Activated T-cell treated with anti-CD3 and anti-CD28 coated beads for 48 hours (primary cell): Measurements from ENCODE around the gene PPP1R3G.

Source experiments
- DNase-seq: peaks from one replicate; pipeline ENCODE4 v3.0.0-alpha.2; 2020; ENCODE audit warnings: low read depth

The PPP1R3G gene

DNA sequence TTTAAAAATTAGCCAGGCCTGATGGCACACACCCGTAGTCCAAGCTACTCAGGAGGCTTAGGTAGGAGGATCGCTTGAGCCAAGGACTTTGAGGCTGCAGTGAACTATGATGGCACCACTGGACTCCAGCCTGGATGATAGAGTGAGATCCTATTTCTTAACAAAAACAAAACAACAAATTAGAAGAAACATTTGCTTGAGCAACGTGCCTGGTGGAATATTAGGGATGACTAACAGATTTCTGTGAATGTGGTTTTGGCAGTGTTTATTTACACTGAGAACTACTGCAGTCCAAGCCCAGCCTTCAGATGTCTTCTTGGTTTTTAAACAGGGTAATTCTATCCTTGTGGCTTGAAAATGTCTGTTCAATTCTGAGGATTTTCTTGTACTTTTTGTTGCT is 9.2 kb downstream of the PPP1R3G start:
- DNase-seq: no peak

DNA sequence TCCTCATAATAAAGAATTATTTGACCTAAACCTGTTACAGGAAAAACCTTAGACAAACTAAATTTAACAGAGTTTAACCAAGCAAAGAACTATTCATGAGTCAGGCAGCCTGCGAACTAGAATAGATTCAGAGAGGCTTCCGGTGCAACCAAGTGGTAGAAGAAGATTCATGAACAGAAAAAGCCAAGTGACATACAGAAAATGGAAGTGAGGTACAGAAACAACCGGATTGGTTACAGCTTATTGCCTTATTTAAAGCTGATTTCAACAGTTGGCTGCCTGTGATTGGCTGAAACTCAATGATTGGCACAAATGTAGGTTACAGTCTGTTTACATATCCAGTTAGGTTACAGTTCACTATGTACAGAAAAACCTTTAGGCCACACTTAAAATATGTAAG is 10.1 kb downstream of the PPP1R3G start:
- DNase-seq: no peak

DNA sequence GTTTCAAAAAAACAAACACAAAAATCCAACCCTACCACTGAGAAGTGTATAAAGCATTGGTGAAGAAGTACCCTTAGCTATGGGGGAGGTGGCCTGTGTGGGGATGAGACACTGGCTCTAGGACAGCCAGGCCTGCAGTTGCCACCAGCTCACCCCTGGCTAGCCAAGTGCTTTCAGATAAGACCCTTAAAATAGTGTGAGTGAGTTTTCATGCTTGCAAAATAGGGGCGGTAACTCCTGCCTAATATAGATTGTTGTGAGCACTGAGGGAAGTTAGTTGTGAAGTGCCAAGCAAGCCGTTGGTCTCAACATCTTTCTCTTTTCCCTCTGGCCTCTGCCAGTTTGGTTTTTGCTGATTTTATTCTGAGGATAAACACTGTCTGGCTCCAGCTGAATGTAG is 11.3 kb downstream of the PPP1R3G start:
- DNase-seq: no peak

DNA sequence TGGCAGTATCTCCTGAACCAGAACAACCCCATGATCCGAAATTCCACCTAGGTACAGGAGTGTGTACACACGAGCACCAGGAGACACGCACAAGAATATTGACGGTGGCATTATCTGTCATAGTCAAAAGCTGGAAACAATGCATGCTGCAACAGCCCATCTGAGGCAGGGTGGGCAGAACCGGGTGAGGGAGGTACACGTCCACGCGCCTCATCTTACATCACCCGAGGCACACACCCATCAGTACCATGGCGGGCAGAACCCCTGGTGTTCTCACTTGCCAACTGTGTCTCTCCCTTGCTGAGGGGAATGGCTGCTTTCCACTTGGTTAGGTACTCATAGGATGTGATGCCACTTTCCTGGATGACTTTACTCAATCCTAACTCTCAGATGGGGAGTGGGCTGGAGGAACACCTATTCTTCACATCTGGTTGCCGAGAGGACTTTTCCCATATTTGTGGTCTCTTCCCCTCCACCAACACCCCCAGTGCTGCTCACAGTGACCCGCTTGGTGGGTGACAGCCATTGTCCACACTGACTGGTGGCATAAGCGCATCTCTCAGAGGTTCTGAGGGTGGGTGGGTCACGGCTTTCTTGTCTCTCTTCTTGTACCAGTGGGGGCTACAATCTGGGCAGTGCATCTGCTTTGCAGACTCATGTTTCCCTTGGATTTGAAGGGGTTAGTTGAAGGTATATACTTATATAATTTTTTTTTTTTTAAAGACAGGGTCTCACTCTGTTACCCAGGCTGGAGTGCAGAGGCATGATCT is 13.5 kb downstream of the PPP1R3G start:
- DNase-seq: no peak

DNA sequence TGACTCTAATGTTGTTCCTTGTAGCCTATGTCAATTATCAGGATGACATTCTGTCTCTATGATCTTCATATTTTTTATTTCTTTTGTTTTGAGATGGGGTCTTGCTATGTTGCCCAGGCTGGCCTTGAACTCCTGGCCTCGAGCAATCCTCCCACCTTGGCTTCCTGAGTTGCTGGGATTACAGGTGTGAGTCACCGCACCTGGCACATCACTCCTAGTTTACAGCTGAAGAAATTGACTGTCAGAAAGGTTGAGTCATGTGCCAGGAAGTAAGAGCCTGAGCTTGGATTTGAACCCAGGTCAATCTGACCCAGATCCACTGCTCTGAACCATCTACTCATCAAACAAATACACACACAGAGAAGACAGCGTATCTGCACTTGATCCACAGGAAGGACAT is 14.4 kb downstream of the PPP1R3G start:
- DNase-seq: no peak

DNA sequence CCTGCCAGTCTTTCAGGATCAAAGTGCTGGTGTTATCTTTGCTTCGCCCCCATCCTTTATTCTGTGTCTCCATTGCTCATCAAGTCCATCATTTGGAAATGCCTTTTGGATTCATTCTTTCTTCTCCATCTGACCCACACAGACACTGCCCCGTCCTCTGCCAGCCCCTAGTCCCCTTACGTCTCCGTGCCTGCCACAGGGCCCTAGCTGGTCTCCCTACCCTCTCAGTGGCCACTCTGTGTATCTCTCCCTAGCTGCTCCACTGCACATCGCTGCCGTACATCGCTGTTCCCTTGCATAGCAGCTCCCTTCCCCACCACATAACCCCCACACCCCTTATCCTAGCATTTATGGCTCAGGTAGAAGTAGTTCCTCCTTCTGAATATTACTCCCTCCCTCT is 15.7 kb downstream of the PPP1R3G start:
- no peak for DNase-seq

DNA sequence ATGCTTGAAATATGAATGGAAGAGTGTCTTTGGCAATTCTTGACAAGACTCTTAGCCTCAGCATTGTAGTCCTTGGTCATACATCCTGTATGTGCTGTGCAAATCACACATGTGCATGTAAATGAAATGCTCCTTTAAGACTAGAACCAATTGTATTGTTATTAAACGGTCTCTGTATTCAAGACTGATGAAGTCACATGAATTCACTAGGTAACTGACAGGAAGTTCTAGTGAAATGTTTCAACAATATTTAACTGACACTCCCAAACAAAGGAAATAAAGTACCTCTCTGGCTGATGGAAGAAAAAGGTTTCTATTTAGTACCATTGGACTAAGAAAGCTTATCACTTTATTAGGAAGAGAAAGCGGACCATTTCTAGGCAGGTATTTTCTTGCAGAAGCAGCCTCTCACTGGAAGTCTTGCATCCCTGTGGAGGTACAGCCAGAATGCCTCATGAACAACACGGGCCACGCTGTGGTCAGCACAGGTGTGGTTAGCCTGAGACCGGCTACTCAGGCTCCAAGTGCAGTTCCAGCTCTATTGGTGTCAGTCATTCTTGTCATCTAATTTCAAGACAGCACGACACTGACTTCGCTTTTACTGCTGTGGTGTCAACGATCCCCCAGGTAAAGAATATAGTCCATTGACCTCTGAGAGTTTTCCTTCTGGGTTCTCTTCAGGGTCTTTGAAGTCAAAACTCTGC is 17.3 kb downstream of the PPP1R3G start:
- DNase-seq: no peak

DNA sequence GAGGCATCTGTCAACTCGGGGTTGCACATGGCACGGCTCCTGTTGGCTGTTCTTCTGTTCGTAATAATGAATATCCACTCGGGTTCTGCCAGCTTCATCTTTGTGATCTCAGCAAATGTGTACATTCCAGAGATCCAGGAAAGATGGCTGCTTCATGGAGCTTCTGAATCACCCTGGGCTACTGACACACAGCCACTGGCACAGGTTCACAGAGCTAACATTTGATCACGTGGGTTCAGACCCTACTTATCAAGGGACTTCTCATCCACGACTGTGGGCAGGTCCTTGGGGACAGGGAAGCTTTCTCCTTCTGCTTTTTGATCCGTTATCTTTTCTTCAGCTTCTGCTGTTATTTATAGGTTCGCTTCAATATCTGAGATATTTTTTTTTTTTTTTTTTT is 18.1 kb downstream of the PPP1R3G start:
- no peak for DNase-seq

DNA sequence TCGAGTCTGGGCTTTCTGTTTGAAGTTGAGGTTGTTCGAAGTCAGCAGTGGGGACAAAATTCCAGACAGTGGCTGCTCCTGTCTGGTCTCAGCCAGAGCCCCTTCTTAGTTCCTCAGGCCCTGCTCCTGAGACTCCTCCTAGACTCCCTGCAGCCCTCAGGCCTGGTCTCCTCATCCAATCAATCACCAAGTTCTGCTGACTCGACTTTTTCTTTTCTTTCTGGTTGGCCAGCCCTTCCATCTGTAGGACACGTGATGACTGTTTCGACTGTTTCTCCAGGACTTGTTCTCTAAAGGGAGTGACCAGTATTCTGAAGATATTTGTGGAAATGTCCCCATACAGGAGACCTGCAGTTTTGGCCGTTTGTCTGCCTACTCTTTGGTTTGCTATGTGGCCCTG is 19.5 kb downstream of the PPP1R3G start:
- no peak for DNase-seq

DNA sequence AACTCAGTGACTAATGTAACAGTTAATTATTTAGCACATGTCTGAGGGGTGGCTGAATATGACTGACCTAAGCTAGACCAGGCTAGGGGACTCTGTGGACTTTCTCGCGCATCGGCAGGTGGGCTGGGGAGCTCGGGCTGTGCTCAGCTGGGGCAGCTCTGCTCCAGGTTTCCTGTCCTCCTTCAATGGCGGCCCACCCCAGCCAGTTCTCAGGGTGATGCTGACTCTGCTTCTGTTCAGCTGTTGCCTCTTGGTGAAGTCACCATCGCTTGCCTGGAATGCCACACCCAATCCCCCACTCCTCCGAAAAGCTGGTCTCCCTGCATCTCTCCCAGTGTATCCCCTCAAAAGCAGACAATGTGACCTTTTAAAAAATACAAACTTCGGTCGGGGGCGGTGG is 20.0 kb downstream of the PPP1R3G start:
- no peak for DNase-seq

DNA sequence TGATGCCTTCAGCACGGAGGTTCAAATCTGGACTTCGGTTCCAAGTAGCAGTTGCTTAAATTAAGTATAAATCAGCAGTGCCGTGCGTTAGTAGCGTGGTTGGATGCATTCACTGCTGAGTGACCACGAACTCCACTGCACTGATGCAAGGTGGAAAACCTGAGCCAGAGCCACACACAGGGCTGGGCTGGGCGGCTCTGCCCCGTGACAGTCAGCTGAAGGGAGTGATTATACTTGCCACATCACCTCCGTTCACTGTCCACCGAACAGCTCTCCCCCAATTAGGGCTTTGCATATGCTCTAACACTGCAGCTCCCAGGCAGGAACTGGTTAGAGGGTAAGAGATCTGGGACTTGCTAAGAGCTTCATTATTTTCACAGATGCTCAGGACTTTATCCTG is 22.2 kb downstream of the PPP1R3G start:
- DNase-seq: no peak

DNA sequence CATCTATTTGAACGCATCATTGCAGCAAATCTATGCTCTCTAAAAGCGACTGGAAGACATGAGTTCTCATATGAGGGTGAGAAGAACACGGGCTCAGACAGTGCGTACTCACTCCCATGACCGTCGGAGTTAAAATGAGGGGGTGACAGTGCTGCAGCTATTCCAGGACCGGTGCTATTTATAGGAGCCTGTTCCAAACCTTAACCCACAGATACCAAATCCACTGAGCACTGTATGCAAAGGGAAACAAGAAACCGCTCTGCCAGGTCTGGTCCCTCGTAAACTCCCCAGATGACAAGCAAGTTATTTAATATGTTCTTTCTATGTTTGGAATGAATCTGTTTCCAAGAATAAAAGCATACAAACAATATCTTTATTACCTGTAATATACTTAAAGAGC is 22.9 kb downstream of the PPP1R3G start:
- no peak for DNase-seq

DNA sequence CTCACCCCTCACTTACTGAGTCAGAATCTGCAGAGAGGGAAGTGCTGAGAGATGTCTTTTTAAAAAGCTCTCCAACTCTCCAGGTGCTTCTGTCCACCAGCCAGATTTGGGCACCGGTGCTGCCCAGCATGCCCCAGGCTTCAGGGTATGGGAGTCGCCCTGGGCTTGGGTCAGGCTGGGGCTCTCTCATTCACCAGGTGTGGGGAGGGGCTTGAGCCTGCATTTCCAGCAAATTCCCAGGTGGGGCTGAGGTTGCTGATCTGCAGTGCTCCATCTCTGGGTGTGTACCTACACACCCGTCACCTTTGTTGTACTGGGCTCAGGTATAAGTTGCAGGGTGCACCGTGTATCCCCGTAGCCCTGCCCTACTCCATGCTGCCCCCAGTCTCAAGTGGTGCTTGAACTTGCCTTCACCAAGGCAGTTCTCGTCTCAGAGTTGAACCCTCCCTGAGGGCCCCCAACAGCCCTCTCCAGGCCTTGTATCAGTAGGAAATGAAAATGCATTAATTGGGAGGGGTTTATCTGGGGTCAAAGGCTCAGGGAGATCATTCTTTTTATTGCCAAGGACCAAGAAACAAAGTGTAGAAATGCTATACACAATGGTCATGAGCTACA is 23.5 kb downstream of the PPP1R3G start:
- DNase-seq: no peak

DNA sequence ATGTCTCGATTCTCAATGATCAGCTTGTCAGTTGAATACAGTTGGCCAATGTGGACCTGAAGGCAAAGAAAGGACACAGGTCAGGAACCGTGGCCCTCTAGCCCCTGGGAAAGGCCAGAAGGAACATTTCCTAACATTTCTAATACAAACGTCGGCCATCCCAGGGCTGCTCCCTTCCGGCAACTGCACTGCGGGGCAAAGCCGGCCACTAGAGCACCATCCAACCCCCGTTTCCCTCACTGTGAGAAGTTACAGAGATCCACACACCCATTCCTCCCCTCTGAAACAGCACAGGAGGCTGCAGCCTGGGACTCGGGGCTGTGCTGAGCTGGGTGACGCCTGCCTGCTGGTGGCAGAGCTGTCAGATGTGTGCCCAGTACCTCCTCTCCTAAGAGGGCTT is 24.3 kb downstream of the PPP1R3G start:
- no peak for DNase-seq

DNA sequence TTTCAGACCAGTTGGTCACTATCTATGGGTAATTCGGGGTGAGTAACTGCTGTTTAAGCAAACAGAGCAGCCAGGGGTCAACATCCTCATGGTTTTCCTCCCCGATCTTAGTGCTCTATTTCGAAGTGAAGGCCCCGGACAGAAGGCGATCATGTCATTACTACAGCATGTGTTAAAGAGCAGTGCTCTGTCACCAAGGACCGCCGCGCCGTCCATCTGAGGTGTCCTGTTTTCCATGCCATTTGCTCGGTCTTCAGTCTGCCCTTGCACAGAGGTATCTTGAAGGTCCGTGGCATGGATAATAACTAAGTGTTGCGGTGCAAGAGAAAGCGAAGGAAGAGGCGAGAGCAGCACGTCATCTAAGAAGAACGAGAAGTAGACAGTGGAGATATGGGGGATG is 25.1 kb downstream of the PPP1R3G start:
- no peak for DNase-seq

DNA sequence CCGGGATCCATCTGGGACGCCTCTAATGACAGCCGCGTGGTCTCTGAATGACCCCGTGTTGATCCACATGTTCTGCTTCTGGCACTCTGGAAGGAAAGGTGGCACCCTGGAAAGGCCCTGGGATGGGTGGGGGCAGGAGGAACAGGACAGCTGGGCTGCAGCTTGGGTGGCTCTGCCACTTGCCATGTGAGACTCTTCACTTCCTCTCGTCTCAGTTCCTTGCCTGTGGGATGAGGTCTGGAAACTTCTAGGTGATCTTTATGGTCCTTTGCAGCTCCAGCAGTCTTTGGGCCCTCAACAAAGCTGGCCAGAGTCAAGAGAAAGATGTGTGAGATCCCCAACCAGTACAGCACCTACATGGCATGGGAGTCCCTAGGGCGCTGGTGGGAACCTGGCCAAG is 26.5 kb downstream of the PPP1R3G start:
- DNase-seq: no peak

DNA sequence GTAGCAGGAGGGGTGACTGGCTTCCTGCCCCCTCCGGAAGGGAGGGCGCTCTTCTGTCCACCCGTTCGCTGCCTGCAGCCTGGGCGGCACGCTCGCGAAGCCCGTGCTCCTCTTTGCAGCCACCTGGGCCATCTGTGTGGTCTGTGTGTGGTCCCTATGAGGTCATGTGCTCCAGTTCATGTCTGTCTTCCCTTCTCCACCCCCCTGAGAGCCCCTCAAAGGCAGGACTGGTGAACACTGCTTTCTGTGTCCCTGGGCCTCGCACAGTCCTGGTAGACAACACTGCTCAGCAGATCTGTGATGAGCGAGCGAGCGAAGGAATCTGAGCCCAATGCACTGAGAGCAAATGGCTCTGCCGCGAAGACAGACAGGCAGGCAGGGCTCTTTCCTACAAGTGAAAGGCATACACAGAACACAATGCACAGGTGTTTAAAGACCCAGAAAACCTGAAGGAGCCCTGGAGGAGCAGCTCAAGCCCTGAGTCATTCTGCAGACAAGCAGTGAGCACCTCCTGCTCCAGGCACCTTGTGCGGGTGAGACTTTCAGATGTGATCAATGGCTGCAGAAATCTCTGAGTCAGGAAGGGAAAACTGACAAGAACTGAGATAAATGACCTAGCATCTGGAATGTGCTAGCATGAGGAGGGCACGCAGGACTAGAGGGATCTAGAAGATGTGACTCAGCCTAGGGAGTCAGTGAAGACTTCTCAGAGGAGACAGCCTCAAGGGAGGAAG is 27.1 kb downstream of the PPP1R3G start:
- DNase-seq: no peak

DNA sequence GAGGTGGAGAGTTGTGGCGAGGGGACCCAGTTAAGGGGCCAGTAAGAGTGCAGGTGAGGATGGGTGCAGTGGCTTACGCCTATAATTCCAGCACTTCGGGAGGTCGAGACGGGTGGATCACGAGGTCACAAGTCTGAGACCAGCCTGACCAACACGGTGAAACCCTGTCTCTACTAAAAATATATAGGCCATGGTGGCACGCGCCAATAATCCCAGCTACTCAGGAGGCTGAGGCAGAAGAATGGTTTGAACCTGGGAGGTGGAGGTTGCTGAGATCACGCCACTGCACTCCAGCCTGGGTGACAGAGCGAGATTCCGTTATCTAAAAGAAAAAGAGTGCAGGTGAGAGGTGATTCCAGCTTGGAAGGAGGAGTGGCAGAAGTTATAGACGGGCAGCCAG is 28.0 kb downstream of the PPP1R3G start:
- DNase-seq: no peak

DNA sequence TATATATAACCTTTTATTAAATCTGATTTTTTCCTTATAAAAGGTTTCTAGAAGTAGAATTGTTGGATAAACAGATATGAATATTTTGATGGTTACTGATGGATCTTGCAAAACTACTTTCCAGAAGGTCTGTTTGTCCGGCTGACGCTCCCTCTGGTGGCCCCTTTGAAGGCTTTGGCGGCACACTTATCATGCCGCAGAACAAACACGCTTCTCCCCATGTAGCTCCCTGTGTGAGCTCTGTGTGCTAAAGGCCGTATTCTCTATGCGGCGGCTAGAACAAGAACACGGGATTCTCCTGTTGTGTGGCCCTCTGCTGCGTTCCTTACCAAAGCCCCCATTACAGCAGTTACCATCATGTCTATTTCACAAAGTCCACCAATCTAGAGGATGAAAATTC is 30.0 kb downstream of the PPP1R3G start:
- no peak for DNase-seq

DNA sequence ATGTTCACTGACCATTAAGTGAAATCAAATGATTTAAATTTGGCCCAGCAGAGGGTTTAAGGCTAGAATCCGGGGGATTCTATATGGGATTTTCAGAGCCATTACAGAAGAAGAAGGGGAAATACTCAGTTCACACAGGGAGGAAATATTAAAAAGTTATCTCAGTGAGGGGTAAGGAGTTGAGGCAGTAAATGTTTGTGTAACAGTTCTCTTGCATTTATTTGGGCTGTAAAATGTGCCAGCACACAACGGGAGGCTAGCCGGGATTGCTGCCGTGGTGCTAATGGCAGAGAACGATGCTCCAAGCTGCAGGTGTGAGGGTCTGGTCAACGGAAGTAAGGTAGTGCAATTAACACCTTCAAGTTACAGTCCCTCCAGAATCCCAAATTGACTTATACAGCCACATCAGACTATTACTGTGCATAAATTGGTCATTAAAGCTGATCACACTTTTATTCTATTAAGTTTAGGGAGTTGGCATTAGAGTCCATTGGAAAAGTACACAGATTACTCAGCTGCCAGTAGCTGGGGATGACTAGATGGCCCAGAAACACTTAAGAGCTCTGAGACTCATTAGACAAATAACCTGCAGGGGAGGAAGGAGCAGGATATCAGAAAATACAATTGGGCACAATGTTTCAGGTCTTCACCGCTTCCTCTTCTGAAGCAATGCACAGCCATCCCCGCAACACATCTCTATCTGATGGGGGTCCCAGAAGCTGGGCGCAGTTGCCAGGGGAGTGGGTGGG is 31.3 kb downstream of the PPP1R3G start:
- DNase-seq: no peak

DNA sequence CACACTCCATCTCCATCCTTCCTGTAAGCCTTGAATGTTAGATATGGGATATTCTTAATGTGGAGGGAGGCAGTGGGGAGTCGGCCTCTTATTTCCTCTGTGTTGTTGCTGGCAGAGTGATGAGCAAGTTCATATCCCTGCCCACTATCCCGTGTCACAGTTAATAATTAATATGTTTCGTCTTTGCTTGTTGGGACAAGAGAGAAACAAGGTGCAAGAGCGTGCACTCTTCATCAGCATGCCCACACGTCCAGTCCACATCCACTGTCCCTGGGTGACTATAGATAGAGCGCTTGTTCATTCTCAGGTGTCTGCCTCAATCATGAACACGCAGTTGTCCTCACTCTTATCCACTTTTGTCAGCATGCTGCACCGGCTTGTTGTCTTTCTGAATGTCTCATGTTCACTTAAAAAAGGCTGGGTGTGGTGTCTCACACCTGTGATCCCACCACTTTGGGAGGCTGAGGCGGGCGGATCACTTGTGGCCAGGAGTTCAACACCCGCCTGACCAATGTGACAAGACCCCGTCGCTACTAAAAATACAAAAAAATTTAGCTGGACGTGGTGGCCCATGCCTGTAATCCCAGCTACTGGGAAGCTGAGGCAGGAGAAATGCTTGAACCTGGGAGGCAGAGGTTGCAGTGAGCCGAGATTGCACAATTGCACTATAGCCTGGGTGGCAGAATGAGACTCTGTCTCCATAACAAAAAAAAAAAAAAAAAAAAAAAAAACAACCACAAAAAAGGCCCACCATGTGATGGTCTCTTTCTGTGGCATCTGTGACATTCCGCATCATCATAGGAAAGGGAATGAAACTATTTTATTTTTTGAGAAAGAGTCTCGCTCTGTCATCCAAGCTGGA is 34.2 kb downstream of the PPP1R3G start:
- DNase-seq: no peak
